Thymus (tissue), 11 donors: ENCODE measurements around the gene FCRL4. TPM values are rescaled to one million over a fixed set of nuclear protein-coding genes. Genes with fewer than 3 reads are reported as not detected.
"Not testable (repeated sequence)": the region's sequence is repeated elsewhere in the genome, so short reads cannot be mapped to it uniquely, and the experiment has no call there.

ENCODE experiments used
- DNase-seq, 9 donors: peaks; one replicate each; pipeline ENCODE4 v3.0.0-alpha.2; 2013; ENCODE audit warnings: low spot score in 9 of 9, low read depth in 6 of 9, missing footprints in 1 of 9
- H3K27ac ChIP-seq, 2 donors: one replicate each; pipeline ENCODE4 v1.5.1; 2013; ENCODE audit warnings: control low read depth in 1 of 2, low read depth in 1 of 2, low read length in 1 of 2, mild to moderate bottlenecking in 1 of 2, moderate library complexity in 1 of 2
- H3K27me3 ChIP-seq, 2 donors: one replicate each; pipeline ENCODE4 v1.5.1; 2013; ENCODE audit warnings: low read length in 1 of 2; ENCODE audit not compliant: control insufficient read depth in 2 of 2, insufficient read depth in 1 of 2
- H3K36me3 ChIP-seq, 2 donors: one replicate each; pipeline ENCODE4 v1.5.1; 2013; ENCODE audit warnings: low read length in 1 of 2, mild to moderate bottlenecking in 1 of 2, moderate library complexity in 1 of 2; ENCODE audit not compliant: control insufficient read depth in 2 of 2, insufficient read depth in 2 of 2
- H3K4me1 ChIP-seq, 2 donors: one replicate each; pipeline ENCODE4 v1.5.1; 2013; ENCODE audit warnings: low read length in 2 of 2; ENCODE audit not compliant: control insufficient read depth in 2 of 2, insufficient read depth in 2 of 2
- H3K4me3 ChIP-seq, 2 donors: one replicate each; pipeline ENCODE4 v1.5.1; 2013; ENCODE audit warnings: low read length in 2 of 2, control low read depth in 1 of 2, mild to moderate bottlenecking in 1 of 2
- H3K9me3 ChIP-seq, 2 donors: one replicate each; pipeline ENCODE4 v1.5.1; 2013; ENCODE audit warnings: low read length in 1 of 2, mild to moderate bottlenecking in 1 of 2; ENCODE audit not compliant: control insufficient read depth in 2 of 2, insufficient read depth in 1 of 2
- WGBS: extraction: QIAGEN DNeasy Blood & Tissue Kit; methylation state at CpG from one replicate; pipeline ENCODE4 v1.1.7; 2013; 5-methylcytosine and 5-hydroxymethylcytosine counted together
- polyA plus RNA-seq: library from polyadenylated mRNA; stranded (reverse); fragments of 200-250 nt; gene quantifications from one replicate; pipeline ENCODE4 v1.2.3, GENCODE V29; 2013
- total RNA-seq: library from RNA; stranded (reverse); fragments of 120-200 nt; gene quantifications from one replicate; pipeline ENCODE4 v1.2.4, GENCODE V29; 2013
- donor health status: healthy.

Gene FCRL4
- total and polyA plus RNA-seq, 2 donors: 0.19 to 0.48 TPM

- no peaks in the 10 kb centered on the region for H3K27me3 ChIP-seq
- no peaks in the 10 kb centered on the region for H3K4me1 ChIP-seq
- no peak for DNase-seq
- no peaks in the 10 kb centered on the region for H3K9me3 ChIP-seq
- no peaks in the 10 kb centered on the region for H3K36me3 ChIP-seq
- H3K4me3 ChIP-seq: no peak overlapping the region
- no peak overlapping the region for H3K27ac ChIP-seq
- 96% methylated on average over 1 of the region's 1 CpG for WGBS
Measured at GRCh38 chr1:157574836-157575235, 23.0 kb downstream of the FCRL4 start.

- peaks cover 0 to 6% of the 10 kb centered on the region in 2 donors for H3K4me1 ChIP-seq
- H3K27me3 ChIP-seq: no peaks in the 10 kb centered on the region
- no peak overlapping the region for H3K27ac ChIP-seq
- no peak overlapping the region for H3K4me3 ChIP-seq
- no peak for DNase-seq
- H3K36me3 ChIP-seq: no peaks in the 10 kb centered on the region
- 80% methylated on average over 14 of the region's 14 CpGs for WGBS
- no peaks in the 10 kb centered on the region for H3K9me3 ChIP-seq
Measured at GRCh38 chr1:157566484-157567300, 31.2 kb downstream of the FCRL4 start.

GRCh38 chr1:157562515-157562914, 35.4 kb downstream of the FCRL4 start:
- H3K27me3 ChIP-seq: no peaks in the 10 kb centered on the region
- no peak overlapping the region for H3K4me3 ChIP-seq
- H3K27ac ChIP-seq: peak overlapping the region in 1 of 2 donors; percentile 11
- DNase-seq: peak in 3 of 9 donors; percentile 10 to 43 (median 18)
- no peaks in the 10 kb centered on the region for H3K9me3 ChIP-seq
- no peaks in the 10 kb centered on the region for H3K36me3 ChIP-seq
- 14% methylated on average over 2 of the region's 2 CpGs for WGBS
- H3K4me1 ChIP-seq: peaks cover 0 to 6% of the 10 kb centered on the region in 2 donors

- DNase-seq: no peak
- Histone ChIP-seq H3K9me3 (no peaks in the 10 kb centered on the region), H3K4me3 (no peak overlapping the region), H3K27ac (no peak overlapping the region), H3K36me3 (no peaks in the 10 kb centered on the region), H3K27me3 (no peaks in the 10 kb centered on the region), H3K4me1 (peaks cover 0 to 6% of the 10 kb centered on the region in 2 donors)
- WGBS: 73% methylated on average over 2 of the region's 2 CpGs
Measured at GRCh38 chr1:157558119-157558518, 39.8 kb downstream of the FCRL4 start.

- Histone ChIP-seq H3K36me3 (no peaks in the 10 kb centered on the region), H3K27me3 (no peaks in the 10 kb centered on the region), H3K4me1 (no peaks in the 10 kb centered on the region), H3K4me3 (no peak within 1 kb of the TSS), H3K27ac (no peak within 1 kb of the TSS), H3K9me3 (no peaks in the 10 kb centered on the region)
- no peak for DNase-seq
- 69% methylated on average over 10 of the region's 10 CpGs for WGBS
Measured at GRCh38 chr1:157551694-157552693, 45.9 kb downstream of the FCRL4 start, which contains the start of gene FCRL5. Gene FCRL5, minus strand, starts transcription at chr1:157552515. Its CDS starts 153 bp downstream, at chr1:157552362.

GRCh38 chr1:157548081-157548480, 49.8 kb downstream of the FCRL4 start:
- not testable (repeated sequence) for H3K4me3 ChIP-seq, H3K4me1 ChIP-seq, H3K36me3 ChIP-seq, H3K9me3 ChIP-seq, DNase-seq, H3K27ac ChIP-seq, H3K27me3 ChIP-seq
- 98% methylated on average over 1 of the region's 1 CpG for WGBS

GRCh38 chr1:157542676-157543075, 55.2 kb downstream of the FCRL4 start:
- Histone ChIP-seq H3K4me1 (no peaks in the 10 kb centered on the region), H3K36me3 (no peaks in the 10 kb centered on the region), H3K9me3 (no peaks in the 10 kb centered on the region), H3K27ac (no peak overlapping the region), H3K27me3 (no peaks in the 10 kb centered on the region), H3K4me3 (no peak overlapping the region)
- DNase-seq: no peak
- 90% methylated on average over 6 of the region's 6 CpGs for WGBS

GRCh38 chr1:157540852-157541251, 57.0 kb downstream of the FCRL4 start:
- no peak overlapping the region for H3K27ac ChIP-seq
- DNase-seq: no peak
- H3K36me3 ChIP-seq: no peaks in the 10 kb centered on the region
- H3K4me3 ChIP-seq: no peak overlapping the region
- H3K9me3 ChIP-seq: no peaks in the 10 kb centered on the region
- H3K27me3 ChIP-seq: no peaks in the 10 kb centered on the region
- no peaks in the 10 kb centered on the region for H3K4me1 ChIP-seq
- 76% methylated on average over 3 of the region's 3 CpGs for WGBS
